GM12891 (cell line): ENCODE data around the gene DCLK2.

Experiments
- POLR2A ChIP-seq: IDR thresholded peaks from 2 replicates; pipeline ENCODE4 v1.6.1; 2011; ENCODE audit warnings: low read depth, low read length, control low read depth
- POLR2AphosphoS5 ChIP-seq: IDR thresholded peaks from 2 replicates; pipeline ENCODE4 v1.6.1; 2011; ENCODE audit warnings: low read depth, low read length, control low read depth
- POU2F2 ChIP-seq: IDR thresholded peaks from 2 replicates; pipeline ENCODE4 v1.6.1; 2011; ENCODE audit warnings: low read depth, mild to moderate bottlenecking, control low read depth, low read length, moderate library complexity
- TAF1 ChIP-seq: IDR thresholded peaks from 2 replicates; pipeline ENCODE4 v1.6.1; 2011; ENCODE audit warnings: low read depth, low read length, control low read depth

DNA sequence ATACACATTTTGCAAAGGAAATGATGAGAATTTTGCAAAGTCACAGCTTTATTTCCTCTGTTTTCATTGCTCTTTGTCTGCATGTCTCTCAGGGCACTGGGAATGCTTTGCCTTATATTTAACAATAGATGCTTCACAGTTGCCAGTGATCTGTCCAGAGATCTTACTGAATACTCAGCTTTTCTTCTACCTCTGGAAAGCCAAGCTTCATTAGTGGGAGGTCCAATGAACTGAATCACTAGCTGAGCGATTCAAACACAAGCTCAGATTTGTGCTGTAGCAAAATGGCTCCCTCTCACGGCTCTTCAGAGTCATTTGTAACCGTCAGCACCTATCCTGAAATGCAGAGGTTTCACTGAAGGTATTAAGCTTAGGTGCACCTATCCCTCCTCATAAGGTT, 138.9 kb downstream of the DCLK2 start:
- TF ChIP-seq TAF1, result no peak
- TF ChIP-seq POU2F2, result no peak
- no peak for TF ChIP-seq POLR2AphosphoS5
- TF ChIP-seq POLR2A, result no peak
